Mesenteric fat pad (tissue), 1 donor: ENCODE measurements around the gene RAPGEF5. TPM values are rescaled to one million over a fixed set of nuclear protein-coding genes. Genes with fewer than 3 reads are reported as not detected.

ENCODE experiments used
- DNase-seq: peaks from one replicate; pipeline ENCODE4 v3.0.0-alpha.2; 2020; ENCODE audit warnings: low spot score
- total RNA-seq: library from RNA; stranded (reverse); fragmentation: NEBNext Ultra II Directional; extraction: Animal tissue kit (Norgen Biotek cat#: 25700); gene quantifications from one replicate; pipeline ENCODE4 v1.2.1, GENCODE V29; 2021
- donor health status: DM: yes; HTN: yes; CAD: no.

RAPGEF5 gene
- total RNA-seq, 1 donor from 2014 or later, result 55.2 TPM

- DNase-seq, result no peak
These were observed 133.1 kb downstream of the RAPGEF5 start for GRCh38 chr7:22223807-22224206.

GRCh38 chr7:22220941-22221340 is 136.0 kb downstream of the RAPGEF5 start:
- DNase-seq, result no peak

- DNase-seq, result no peak
These were observed 137.0 kb downstream of the RAPGEF5 start for GRCh38 chr7:22219739-22220493.

GRCh38 chr7:22219036-22219435 is 137.9 kb downstream of the RAPGEF5 start:
- no peak for DNase-seq

GRCh38 chr7:22216832-22217475 is 140.0 kb downstream of the RAPGEF5 start:
- DNase-seq, result no peak

GRCh38 chr7:22216309-22216708 is 140.6 kb downstream of the RAPGEF5 start:
- DNase-seq, result no peak

GRCh38 chr7:22214000-22214399 is 143.0 kb downstream of the RAPGEF5 start:
- DNase-seq, result no peak

GRCh38 chr7:22213081-22213480 is 143.9 kb downstream of the RAPGEF5 start:
- DNase-seq, result no peak

- DNase-seq, result no peak
These were observed 146.0 kb downstream of the RAPGEF5 start for GRCh38 chr7:22210967-22211366.

GRCh38 chr7:22210355-22210754 is 146.6 kb downstream of the RAPGEF5 start:
- no peak for DNase-seq

GRCh38 chr7:22208799-22209198 is 148.2 kb downstream of the RAPGEF5 start:
- DNase-seq, result no peak

GRCh38 chr7:22207724-22208225 is 149.2 kb downstream of the RAPGEF5 start:
- no peak for DNase-seq

- no peak for DNase-seq
These were observed 151.3 kb downstream of the RAPGEF5 start for GRCh38 chr7:22205631-22206030.

- no peak for DNase-seq
These were observed 152.6 kb downstream of the RAPGEF5 start for GRCh38 chr7:22204312-22204711.

- no peak for DNase-seq
These were observed 154.8 kb downstream of the RAPGEF5 start for GRCh38 chr7:22202141-22202540.

- DNase-seq, result no peak
These were observed 155.6 kb downstream of the RAPGEF5 start for GRCh38 chr7:22201186-22201880.

GRCh38 chr7:22200777-22201176 is 156.2 kb downstream of the RAPGEF5 start:
- no peak for DNase-seq

GRCh38 chr7:22200238-22200637 is 156.7 kb downstream of the RAPGEF5 start:
- DNase-seq, result no peak

GRCh38 chr7:22197376-22197775 is 159.6 kb downstream of the RAPGEF5 start:
- DNase-seq, result no peak

GRCh38 chr7:22196429-22196828 is 160.5 kb downstream of the RAPGEF5 start:
- DNase-seq, result no peak

GRCh38 chr7:22195397-22196172 is 161.4 kb downstream of the RAPGEF5 start:
- DNase-seq, result no peak
